Measurements from ENCODE around the gene CREB3.
A peak's percentile ranks its signal among the peaks of the same experiment; 100 is the strongest.

CREB3 gene

DNA sequence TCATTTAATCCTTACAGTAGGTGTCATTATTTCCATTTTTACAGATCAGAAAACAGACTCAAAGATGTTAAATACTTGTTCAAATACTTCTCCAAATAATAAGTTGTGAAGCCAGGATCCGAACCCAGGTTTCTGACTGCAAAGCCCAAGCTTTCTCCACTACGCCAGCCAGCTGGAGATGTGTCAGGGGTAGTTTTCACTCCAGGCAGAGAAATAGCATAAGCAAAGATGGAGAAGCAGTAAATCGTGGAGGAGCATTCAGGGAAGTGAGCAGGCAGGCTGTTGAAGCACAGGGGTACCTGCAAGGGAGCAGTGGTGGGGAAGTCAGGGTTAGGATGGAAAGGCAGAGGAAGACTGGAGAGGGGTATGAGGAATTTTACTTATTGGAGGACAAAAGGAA is 3.4 kb upstream of the CREB3 start:
- ATAC-seq (ENCODE audit: insufficient read depth, low read depth) (no peak), DNase-seq (no peak)
- Histone ChIP-seq H3K9me3 (ENCODE audit: insufficient read depth, low read length, severe bottlenecking) (no peaks in the 10 kb centered on the region), H3K9ac (ENCODE audit: low read depth, low read length) (no peak overlapping the region; the same call in 1 of the 2 replicates), H3K36me3 (ENCODE audit: insufficient read depth, low read length) (peaks cover 46% of the 10 kb centered on the region), H3K79me2 (ENCODE audit: insufficient read depth, low read length) (peaks cover 79% of the 10 kb centered on the region), H2AFZ (ENCODE audit: low read depth, low read length) (no peak overlapping the region), H4K20me1 (ENCODE audit: insufficient read depth, low read length) (peaks cover 51% of the 10 kb centered on the region), H3K27me3 (ENCODE audit: insufficient read depth, low read length, poor library complexity) (no peaks in the 10 kb centered on the region), H3K27ac (ENCODE audit: low read length) (peak overlapping the region; percentile 55), H3K4me2 (ENCODE audit: insufficient read depth, low read length) (peak overlapping the region; percentile 93), H3K4me3 (ENCODE audit: low read depth in 1 of 2, low read length in 2 of 2) (peak overlapping the region in 1 of 2 experiments; percentile 94; a peak in 2 of 4 replicates), H3K4me1 (ENCODE audit: insufficient read depth, low read length) (peaks cover 58% of the 10 kb centered on the region)
- TF ChIP-seq, protein P1, sequence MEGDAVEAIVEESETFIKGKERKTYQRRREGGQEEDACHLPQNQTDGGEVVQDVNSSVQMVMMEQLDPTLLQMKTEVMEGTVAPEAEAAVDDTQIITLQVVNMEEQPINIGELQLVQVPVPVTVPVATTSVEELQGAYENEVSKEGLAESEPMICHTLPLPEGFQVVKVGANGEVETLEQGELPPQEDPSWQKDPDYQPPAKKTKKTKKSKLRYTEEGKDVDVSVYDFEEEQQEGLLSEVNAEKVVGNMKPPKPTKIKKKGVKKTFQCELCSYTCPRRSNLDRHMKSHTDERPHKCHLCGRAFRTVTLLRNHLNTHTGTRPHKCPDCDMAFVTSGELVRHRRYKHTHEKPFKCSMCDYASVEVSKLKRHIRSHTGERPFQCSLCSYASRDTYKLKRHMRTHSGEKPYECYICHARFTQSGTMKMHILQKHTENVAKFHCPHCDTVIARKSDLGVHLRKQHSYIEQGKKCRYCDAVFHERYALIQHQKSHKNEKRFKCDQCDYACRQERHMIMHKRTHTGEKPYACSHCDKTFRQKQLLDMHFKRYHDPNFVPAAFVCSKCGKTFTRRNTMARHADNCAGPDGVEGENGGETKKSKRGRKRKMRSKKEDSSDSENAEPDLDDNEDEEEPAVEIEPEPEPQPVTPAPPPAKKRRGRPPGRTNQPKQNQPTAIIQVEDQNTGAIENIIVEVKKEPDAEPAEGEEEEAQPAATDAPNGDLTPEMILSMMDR (IDR thresholded peaks at IDR 0.05; ENCODE audit: borderline replicate concordance, extremely low read depth, low read length, poor library complexity, severe bottlenecking) = no peak
- no peak for TF ChIP-seq EZH2 (IDR thresholded peaks at IDR 0.05; ENCODE audit: borderline replicate concordance, low read depth, low read length, severe bottlenecking)

DNA sequence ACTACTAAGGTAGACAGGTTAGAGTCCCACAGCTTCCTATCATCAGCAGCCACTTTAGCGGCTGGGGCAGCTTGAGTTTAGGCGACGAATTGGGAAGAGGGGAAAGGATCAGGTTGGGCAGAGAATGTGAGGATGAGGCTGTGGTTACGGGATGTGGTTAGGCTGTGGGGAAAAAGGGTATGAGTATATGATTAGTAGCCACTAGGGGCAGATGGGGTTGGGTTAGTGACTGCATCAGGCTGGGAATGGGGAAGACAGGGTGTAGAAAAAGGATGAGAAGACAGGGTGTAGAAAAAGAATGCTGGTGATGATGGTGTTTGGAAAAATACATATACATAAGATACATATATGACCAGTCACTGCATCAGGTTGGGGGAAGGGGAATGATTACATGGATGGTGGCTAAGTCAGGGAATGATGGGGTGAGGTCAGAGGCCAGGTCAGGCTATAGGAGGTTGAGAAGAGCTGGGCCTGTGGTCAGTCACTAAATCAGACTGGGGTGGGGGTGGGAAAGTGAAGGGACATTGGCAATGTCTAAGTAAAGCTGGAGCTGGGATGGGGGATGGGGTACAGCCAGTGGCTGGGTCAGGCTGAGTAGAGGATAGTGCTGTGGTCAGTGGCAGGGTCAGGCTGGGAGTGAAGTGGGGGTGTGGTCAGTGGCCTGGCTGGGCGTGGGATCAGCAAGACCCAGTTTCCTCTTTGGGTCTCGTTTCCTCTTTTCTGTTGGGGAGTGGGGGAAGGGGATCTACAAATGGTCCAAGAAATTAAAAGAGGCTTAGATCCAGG is 2.6 kb upstream of the CREB3 start:
- Histone ChIP-seq H4K20me1 (ENCODE audit: insufficient read depth, low read length) (peaks cover 51% of the 10 kb centered on the region), H3K4me3 (ENCODE audit: low read depth in 1 of 2, low read length in 2 of 2) (peak overlapping the region in 1 of 2 experiments; percentile 94; a peak in 2 of 4 replicates), H3K27me3 (ENCODE audit: insufficient read depth, low read length, poor library complexity) (no peaks in the 10 kb centered on the region), H3K4me1 (ENCODE audit: insufficient read depth, low read length) (peaks cover 59% of the 10 kb centered on the region), H3K9me3 (ENCODE audit: insufficient read depth, low read length, severe bottlenecking) (no peaks in the 10 kb centered on the region), H3K36me3 (ENCODE audit: insufficient read depth, low read length) (peaks cover 40% of the 10 kb centered on the region), H3K79me2 (ENCODE audit: insufficient read depth, low read length) (peaks cover 79% of the 10 kb centered on the region), H3K9ac (ENCODE audit: low read depth, low read length) (peak overlapping the region; percentile 74), H2AFZ (ENCODE audit: low read depth, low read length) (no peak overlapping the region), H3K4me2 (ENCODE audit: insufficient read depth, low read length) (peak overlapping the region; percentile 93), H3K27ac (ENCODE audit: low read length) (peak overlapping the region; percentile 76)
- ATAC-seq (ENCODE audit: insufficient read depth, low read depth) = peak; percentile 23
- DNase-seq = peak; percentile 63
- TF ChIP-seq, protein P1 (IDR thresholded peaks at IDR 0.05; ENCODE audit: borderline replicate concordance, extremely low read depth, low read length, poor library complexity, severe bottlenecking) = peak; percentile 73
- TF ChIP-seq EZH2 (IDR thresholded peaks at IDR 0.05; ENCODE audit: borderline replicate concordance, low read depth, low read length, severe bottlenecking) = no peak

DNA sequence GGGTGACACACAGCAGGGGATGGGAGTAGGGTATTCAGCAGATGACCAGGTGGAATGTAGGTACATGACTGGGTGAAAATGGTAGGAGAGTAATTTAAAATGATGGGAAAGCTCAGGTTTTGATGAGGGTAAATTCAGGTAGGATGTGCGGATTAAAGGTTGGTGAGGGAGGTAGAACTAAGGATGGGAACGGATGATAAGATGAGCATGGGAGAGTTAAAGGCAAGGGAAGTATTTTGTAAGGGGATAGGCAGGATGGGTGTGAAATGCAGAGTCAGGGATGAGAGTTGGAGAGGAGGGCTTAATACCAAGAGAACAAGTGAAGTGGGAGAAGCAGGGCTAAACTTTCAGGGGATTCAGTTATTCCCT is 2.0 kb upstream of the CREB3 start:
- TF ChIP-seq, protein P1 (IDR thresholded peaks at IDR 0.05; ENCODE audit: borderline replicate concordance, extremely low read depth, low read length, poor library complexity, severe bottlenecking) = no peak
- TF ChIP-seq EZH2 (IDR thresholded peaks at IDR 0.05; ENCODE audit: borderline replicate concordance, low read depth, low read length, severe bottlenecking) = no peak
- Histone ChIP-seq H3K79me2 (ENCODE audit: insufficient read depth, low read length) (peaks cover 76% of the 10 kb centered on the region), H3K4me3 (ENCODE audit: low read depth in 1 of 2, low read length in 2 of 2) (peak overlapping the region in 1 of 2 experiments; percentile 94; a peak in 2 of 4 replicates), H3K4me1 (ENCODE audit: insufficient read depth, low read length) (peaks cover 59% of the 10 kb centered on the region), H3K36me3 (ENCODE audit: insufficient read depth, low read length) (peaks cover 40% of the 10 kb centered on the region), H3K27ac (ENCODE audit: low read length) (peak overlapping the region; percentile 76), H3K27me3 (ENCODE audit: insufficient read depth, low read length, poor library complexity) (no peaks in the 10 kb centered on the region), H3K9me3 (ENCODE audit: insufficient read depth, low read length, severe bottlenecking) (no peaks in the 10 kb centered on the region), H3K9ac (ENCODE audit: low read depth, low read length) (peak overlapping the region; percentile 74), H2AFZ (ENCODE audit: low read depth, low read length) (no peak overlapping the region), H4K20me1 (ENCODE audit: insufficient read depth, low read length) (peaks cover 50% of the 10 kb centered on the region), H3K4me2 (ENCODE audit: insufficient read depth, low read length) (peak overlapping the region; percentile 93)
- ATAC-seq (ENCODE audit: insufficient read depth, low read depth) (no peak), DNase-seq (no peak)

All from DND-41 (cell line).